ENCODE data around the gene UBQLN4.

The UBQLN4 gene

DNA sequence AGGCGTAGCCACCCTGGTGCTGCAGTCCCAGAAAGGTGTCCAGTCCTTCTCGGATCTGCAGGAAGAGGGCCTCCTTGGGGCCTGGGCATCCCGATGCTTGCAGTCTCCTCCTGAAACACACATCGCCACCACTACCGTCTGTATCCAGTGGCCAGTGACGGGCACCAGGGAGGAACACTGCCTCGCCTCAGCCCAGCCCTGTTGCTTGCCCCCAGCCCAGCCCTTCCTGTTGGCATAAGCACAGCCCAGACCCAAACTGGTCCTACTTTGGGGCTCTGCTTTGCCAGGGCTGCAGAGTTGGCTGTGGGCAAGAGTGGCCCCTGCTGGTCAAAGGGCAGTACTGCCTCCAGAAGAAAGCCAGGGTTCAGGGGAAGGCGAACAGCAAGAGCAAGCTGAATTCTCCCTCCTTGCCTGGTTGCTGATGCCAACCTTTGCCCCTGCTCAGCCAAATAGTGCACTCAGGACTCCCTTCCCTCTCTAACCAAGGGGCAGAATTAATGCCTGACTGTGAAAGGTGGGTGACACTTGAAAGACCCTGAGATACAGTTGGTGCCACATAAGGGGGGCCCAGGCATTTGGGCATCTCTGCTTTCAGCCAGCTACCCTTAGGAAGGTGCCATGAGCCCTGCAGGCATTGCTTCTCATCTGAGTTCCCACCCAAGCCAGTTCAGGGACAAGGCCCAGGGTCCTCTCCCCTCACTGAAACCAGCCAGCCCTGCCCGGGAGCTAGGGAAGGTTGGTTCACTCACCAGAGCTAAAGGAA, 64.2 kb downstream of the UBQLN4 start:
- Histone ChIP-seq H3K4me1 (ENCODE audit: low read length) (peaks cover 24% of the 10 kb centered on the region), H3K9me3 (replicated peaks; ENCODE audit: insufficient read depth, low read length) (no peaks in the 10 kb centered on the region), H4K20me1 (ENCODE audit: insufficient read depth, low read length) (no peaks in the 10 kb centered on the region), H3K27ac (ENCODE audit: low read length) (no peak overlapping the region), H3K79me2 (ENCODE audit: low read length) (no peaks in the 10 kb centered on the region), H2AFZ (ENCODE audit: low read length) (peak overlapping the region; percentile 57), H3K4me3 (ENCODE audit: low read length) (no peak overlapping the region), H3K4me2 (ENCODE audit: low read depth, low read length) (peak overlapping the region; percentile 31; the same call in 1 of the 2 replicates), H3K36me3 (replicated peaks; ENCODE audit: insufficient read depth, low read length) (no peaks in the 10 kb centered on the region), H3K27me3 (replicated peaks; ENCODE audit: insufficient read depth, low read length) (no peaks in the 10 kb centered on the region), H3K9ac (ENCODE audit: low read length) (no peak overlapping the region), H3F3A (ENCODE audit: insufficient read depth, low read length) (0 out of 2 replicates have a peak, but pooled peaks cover 3% of the 10 kb centered on the region), H3K9me2 (replicated peaks; ENCODE audit: insufficient read depth, low read length) (no peaks in the 10 kb centered on the region)
- TF ChIP-seq EZH2 (optimal IDR thresholded peaks at IDR 0.05; ENCODE audit: low read depth, low read length) (no peak), EZH2phosphoT487 (IDR thresholded peaks at IDR 0.05; ENCODE audit: low read length) (no peak)
- TF ChIP-seq, protein P1, sequence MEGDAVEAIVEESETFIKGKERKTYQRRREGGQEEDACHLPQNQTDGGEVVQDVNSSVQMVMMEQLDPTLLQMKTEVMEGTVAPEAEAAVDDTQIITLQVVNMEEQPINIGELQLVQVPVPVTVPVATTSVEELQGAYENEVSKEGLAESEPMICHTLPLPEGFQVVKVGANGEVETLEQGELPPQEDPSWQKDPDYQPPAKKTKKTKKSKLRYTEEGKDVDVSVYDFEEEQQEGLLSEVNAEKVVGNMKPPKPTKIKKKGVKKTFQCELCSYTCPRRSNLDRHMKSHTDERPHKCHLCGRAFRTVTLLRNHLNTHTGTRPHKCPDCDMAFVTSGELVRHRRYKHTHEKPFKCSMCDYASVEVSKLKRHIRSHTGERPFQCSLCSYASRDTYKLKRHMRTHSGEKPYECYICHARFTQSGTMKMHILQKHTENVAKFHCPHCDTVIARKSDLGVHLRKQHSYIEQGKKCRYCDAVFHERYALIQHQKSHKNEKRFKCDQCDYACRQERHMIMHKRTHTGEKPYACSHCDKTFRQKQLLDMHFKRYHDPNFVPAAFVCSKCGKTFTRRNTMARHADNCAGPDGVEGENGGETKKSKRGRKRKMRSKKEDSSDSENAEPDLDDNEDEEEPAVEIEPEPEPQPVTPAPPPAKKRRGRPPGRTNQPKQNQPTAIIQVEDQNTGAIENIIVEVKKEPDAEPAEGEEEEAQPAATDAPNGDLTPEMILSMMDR (IDR thresholded peaks at IDR 0.05; ENCODE audit: low read length) = peak; percentile 99
- peak; percentile 80 for DNase-seq

All from MM.1S (cell line).